Endothelial cell of umbilical vein (primary cell): ENCODE results near the gene SMARCA2. TPM values are rescaled to one million over a fixed set of nuclear protein-coding genes. Genes with fewer than 3 reads are reported as not detected.

Experiments
- BruUV-seq: library from RNA; stranded (reverse); fragments of 400-500 nt; replicated peaks from 2 replicates; lab custom pipeline; 2021; lab: Mats Ljungman, UMichigan
- CTCF ChIA-PET: fragments of 300-600, 350-600 bp; sonication (Branson Sonifier 250); formaldehyde crosslinking; loops from one replicate; lab custom pipeline; 2021; ENCODE audit warnings: antibody characterized with exemption, inconsistent platforms; lab: Charles Lee
- POLR2A ChIA-PET: fragments of 300-600, 350-600 bp; sonication (Branson Sonifier 250); formaldehyde crosslinking; loops from one replicate; lab custom pipeline; 2021; ENCODE audit warnings: antibody characterized with exemption, inconsistent platforms; lab: Charles Lee
- DNase-seq: peaks from one replicate; pipeline ENCODE4 v3.0.0-alpha.2; 2011; ENCODE audit warnings: low read depth, low spot score
- FAIRE-seq: peaks from 2 replicates; lab custom pipeline; 2011; peaks lifted over from hg19 to GRCh38; lab: Jason Lieb, UNC
- H2AFZ ChIP-seq: 2 replicates; pipeline ENCODE4 v1.6.0; 2012; ENCODE audit warnings: low read depth, low read length, control low read depth, inconsistent platforms
- H3K27ac ChIP-seq: 2 replicates; pipeline ENCODE4 v1.5.1; 2011; ENCODE audit warnings: low read depth, mild to moderate bottlenecking, control low read depth, low read length, moderate library complexity; ENCODE audit not compliant: insufficient read depth
- H3K27me3 ChIP-seq, 2 experiments: 2 replicates each; pipeline versions ENCODE4 v1.6.0 to v1.6.1; 2011; ENCODE audit warnings: low read length in 2 of 2, mixed read lengths in 1 of 2; ENCODE audit not compliant: control insufficient read depth in 2 of 2, insufficient read depth in 2 of 2
- H3K36me3 ChIP-seq, 2 experiments: 2 replicates in 1 of 2; 3 replicates in 1 of 2; pipeline ENCODE4 v1.5.1; 2011; ENCODE audit warnings: low read length in 2 of 2, mild to moderate bottlenecking in 1 of 2, moderate library complexity in 1 of 2; ENCODE audit not compliant: control insufficient read depth in 2 of 2, insufficient read depth in 2 of 2; ENCODE audit errors: extremely low read depth in 1 of 2
- H3K4me1 ChIP-seq: 3 replicates; pipeline ENCODE4 v1.5.1; 2011; ENCODE audit warnings: mild to moderate bottlenecking, low read length; ENCODE audit not compliant: control insufficient read depth, insufficient read depth; ENCODE audit errors: extremely low read depth
- H3K4me2 ChIP-seq: 2 replicates; pipeline ENCODE4 v1.6.1; 2011; ENCODE audit warnings: low read length, control low read depth, mixed read lengths; ENCODE audit not compliant: insufficient read depth
- H3K4me3 ChIP-seq, 3 experiments: fragments of 200-600 bp in 1 of 3; sonication (generic), shearing (Covaris generic) in 1 of 3; replicated peaks in 1 of 3; 2 replicates each; pipeline ENCODE4 v1.5.1; 2011 to 2016; ENCODE audit warnings: control low read depth in 3 of 3, low read length in 3 of 3, mild to moderate bottlenecking in 2 of 3, inconsistent platforms in 1 of 3, low read depth in 1 of 3, moderate library complexity in 1 of 3; ENCODE audit not compliant: insufficient read depth in 1 of 3
- H3K79me2 ChIP-seq: 2 replicates; pipeline ENCODE4 v1.6.0; 2012; ENCODE audit warnings: low read length, inconsistent platforms; ENCODE audit not compliant: control insufficient read depth, insufficient read depth
- H3K9ac ChIP-seq: replicated peaks from 2 replicates; pipeline ENCODE3; 2011; ENCODE audit warnings: low read length, control low read depth; ENCODE audit not compliant: insufficient read depth; ENCODE audit errors: extremely low read depth
- H3K9me1 ChIP-seq: replicated peaks from 3 replicates; pipeline ENCODE4 v1.6.0; 2011; ENCODE audit warnings: mild to moderate bottlenecking, low read length; ENCODE audit not compliant: control insufficient read depth, insufficient read depth; ENCODE audit errors: extremely low read depth
- H3K9me3 ChIP-seq: replicated peaks from 2 replicates; pipeline ENCODE4 v1.5.1; 2012; ENCODE audit warnings: low read length, inconsistent platforms; ENCODE audit not compliant: control insufficient read depth, insufficient read depth
- H4K20me1 ChIP-seq: replicated peaks from 2 replicates; pipeline ENCODE3; 2011; ENCODE audit warnings: mild to moderate bottlenecking, low read length; ENCODE audit not compliant: control insufficient read depth, insufficient read depth; ENCODE audit errors: extremely low read depth
- CTCF ChIP-seq, 2 donors: IDR thresholded peaks; 1 replicate in 1 of 2; 2 replicates in 1 of 2; pipeline ENCODE4 v1.5.1; 2011; ENCODE audit warnings: low read length in 2 of 2, mild to moderate bottlenecking in 2 of 2, moderate library complexity in 2 of 2, control low read depth in 1 of 2, inconsistent platforms in 1 of 2, low read depth in 1 of 2; ENCODE audit not compliant: insufficient read depth in 1 of 2; ENCODE audit errors: extremely low read depth in 1 of 2
- EZH2 ChIP-seq: IDR thresholded peaks from 2 replicates; pipeline ENCODE4 v1.6.1; 2012; ENCODE audit warnings: borderline replicate concordance, low read depth, mild to moderate bottlenecking, moderate library complexity, low read length, inconsistent platforms; ENCODE audit not compliant: severe bottlenecking
- FOS ChIP-seq: IDR thresholded peaks from 2 replicates; pipeline ENCODE4 v1.6.1; 2011; ENCODE audit warnings: mild to moderate bottlenecking, low read length, moderate library complexity, borderline replicate concordance; ENCODE audit not compliant: insufficient read depth
- GATA2 ChIP-seq: IDR thresholded peaks from 2 replicates; pipeline ENCODE4 v1.7.0; 2011; ENCODE audit warnings: low read depth, mild to moderate bottlenecking, moderate library complexity, mixed read lengths, low read length; ENCODE audit not compliant: insufficient read length, insufficient read depth
- JUN ChIP-seq: IDR thresholded peaks from 2 replicates; pipeline ENCODE4 v1.6.1; 2011; ENCODE audit warnings: borderline replicate concordance, low read depth; ENCODE audit not compliant: insufficient read length, insufficient read depth
- MAX ChIP-seq: IDR thresholded peaks from 2 replicates; pipeline ENCODE4 v1.6.1; 2011; ENCODE audit not compliant: insufficient read depth, insufficient read length
- MYC ChIP-seq: IDR thresholded peaks from one replicate; pipeline ENCODE4 v1.6.1; 2011; ENCODE audit warnings: mild to moderate bottlenecking, low read depth, low read length
- POLR2A ChIP-seq: IDR thresholded peaks from 2 replicates; pipeline ENCODE4 v1.6.1; 2012; ENCODE audit warnings: low read depth, mild to moderate bottlenecking, control low read depth, low read length
- POLR2AphosphoS5 ChIP-seq: IDR thresholded peaks from 2 replicates; pipeline ENCODE4 v1.6.1; 2012; ENCODE audit warnings: low read depth, mild to moderate bottlenecking, control low read depth, low read length, moderate library complexity; ENCODE audit not compliant: insufficient read depth
- dilution Hi-C: fragments of 300-500 bp; cut with MboI; formaldehyde crosslinking; loops from one replicate; pipeline ENCODE4 v1.15.0; 2019; ENCODE audit warnings: low sequenced_read_pairs; ENCODE audit not compliant: extremely low pct_ligation_motif_present
- intact Hi-C: fragments of 100-400 bp; cut with micrococcal nuclease; formaldehyde crosslinking; loops from one replicate; pipeline ENCODE4 v1.10.0; 2022
- polyA plus RNA-seq, 4 experiments: library from polyadenylated mRNA; depleted of rRNA in 3 of 4; stranded (reverse) in 3 of 4; unstranded in 1 of 4; fragments of >200 nt; gene quantifications; 2 replicates each; pipeline versions ENCODE4 v1.2.1 to v1.2.3, GENCODE V29; 2011 to 2012; ENCODE audit warnings: missing spikeins in 1 of 4
- total RNA-seq: library from RNA; stranded (reverse); gene quantifications from 2 replicates; pipeline ENCODE4 v1.2.3, GENCODE V29; 2021

SMARCA2 gene
- total and polyA plus RNA-seq, 2 donors (not counting 3 experiments of a cell fraction or from before 2014, with no cell fraction given), result 54.5 to 79.9 TPM

- Histone ChIP-seq H3K9me3 (no peaks in the 10 kb centered on the region), H3K27ac (no peak overlapping the region), H3K4me2 (no peak overlapping the region), H3K9me1 (no peaks in the 10 kb centered on the region), H3K4me1 (no peaks in the 10 kb centered on the region), H4K20me1 (no peaks in the 10 kb centered on the region), H3K79me2 (no peaks in the 10 kb centered on the region), H3K27me3 (no peaks in the 10 kb centered on the region), H2AFZ (peak overlapping the region; percentile 77), H3K9ac (no peak overlapping the region), H3K36me3 (no peaks in the 10 kb centered on the region), H3K4me3 (no peak overlapping the region)
- POLR2A ChIA-PET, result no interaction called here
- intact Hi-C loops, result loop anchor here (5.0 kb wide), 1 partner anchor 613 kb away; the partner anchor contains the start of gene PUM3
- TF ChIP-seq GATA2 (no peak), POLR2AphosphoS5 (no peak), CTCF (IDR thresholded peaks at IDR 0.05; ENCODE audit: extremely low read depth in 1 of 2, insufficient read depth in 1 of 2, low read depth in 1 of 2, low read length in 2 of 2) (no peak), MYC (no peak), FOS (no peak), JUN (no peak), MAX (no peak), EZH2 (no peak), POLR2A (no peak)
- dilution Hi-C loops, result no loop called here
- CTCF ChIA-PET, result interaction anchor here (0.9 to 3.0 kb wide), 3 partner anchors 13 to 499 kb away, joined by 3 to 17 read pairs (median 8); no protein-coding TSS in a partner anchor
- FAIRE-seq (no peak), DNase-seq (peak; percentile 24)
- BruUV-seq, result no TSS peak
These were observed 214.1 kb downstream of the SMARCA2 start for GRCh38 chr9:2229109-2229721.
